ENCODE data around the gene ZNHIT6. TPM values are rescaled to one million over a fixed set of nuclear protein-coding genes. Genes with fewer than 3 reads are reported as not detected.

ZNHIT6 gene
- total RNA-seq, 1 experiment from 2014 or later: 14.3 TPM

- TF ChIP-seq ZNF232 (CRISPR knock-in tag; IDR thresholded peaks at IDR 0.05) (no peak), ZNF423 (CRISPR knock-in tag; IDR thresholded peaks at IDR 0.05) (no peak), ELF4 (CRISPR knock-in tag; IDR thresholded peaks at IDR 0.05; ENCODE audit: low read depth) (no peak), JAZF1 (CRISPR knock-in tag; IDR thresholded peaks at IDR 0.05) (no peak), IRF1 (CRISPR knock-in tag; IDR thresholded peaks at IDR 0.05) (no peak), ZNF138 (CRISPR knock-in tag; conservative IDR thresholded peaks at IDR 0.05) (no peak), ZNF121 (CRISPR knock-in tag; IDR thresholded peaks at IDR 0.05) (no peak), TCF7 (CRISPR knock-in tag; IDR thresholded peaks at IDR 0.05; ENCODE audit: low read depth) (no peak)
- TF ChIP-seq, protein P1, sequence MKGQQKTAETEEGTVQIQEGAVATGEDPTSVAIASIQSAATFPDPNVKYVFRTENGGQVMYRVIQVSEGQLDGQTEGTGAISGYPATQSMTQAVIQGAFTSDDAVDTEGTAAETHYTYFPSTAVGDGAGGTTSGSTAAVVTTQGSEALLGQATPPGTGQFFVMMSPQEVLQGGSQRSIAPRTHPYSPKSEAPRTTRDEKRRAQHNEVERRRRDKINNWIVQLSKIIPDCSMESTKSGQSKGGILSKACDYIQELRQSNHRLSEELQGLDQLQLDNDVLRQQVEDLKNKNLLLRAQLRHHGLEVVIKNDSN (CRISPR knock-in tag; IDR thresholded peaks at IDR 0.05): no peak
Measured at GRCh38 chr1:85638412-85638811, 69.8 kb downstream of the ZNHIT6 start (continued).

GRCh38 chr1:85630493-85630892 lies 77.7 kb downstream of the ZNHIT6 start:
- Mint-ChIP-seq H3K27ac (no peak overlapping the region), H3K36me3 (peaks cover 14% of the 10 kb centered on the region), H3K27me3 (ENCODE audit: low read depth) (no peaks in the 10 kb centered on the region), H3K4me1 (peaks cover 18% of the 10 kb centered on the region), H3K9me3 (peaks cover 14% of the 10 kb centered on the region), H3K4me3 (no peak overlapping the region)
- TF ChIP-seq, protein P2, sequence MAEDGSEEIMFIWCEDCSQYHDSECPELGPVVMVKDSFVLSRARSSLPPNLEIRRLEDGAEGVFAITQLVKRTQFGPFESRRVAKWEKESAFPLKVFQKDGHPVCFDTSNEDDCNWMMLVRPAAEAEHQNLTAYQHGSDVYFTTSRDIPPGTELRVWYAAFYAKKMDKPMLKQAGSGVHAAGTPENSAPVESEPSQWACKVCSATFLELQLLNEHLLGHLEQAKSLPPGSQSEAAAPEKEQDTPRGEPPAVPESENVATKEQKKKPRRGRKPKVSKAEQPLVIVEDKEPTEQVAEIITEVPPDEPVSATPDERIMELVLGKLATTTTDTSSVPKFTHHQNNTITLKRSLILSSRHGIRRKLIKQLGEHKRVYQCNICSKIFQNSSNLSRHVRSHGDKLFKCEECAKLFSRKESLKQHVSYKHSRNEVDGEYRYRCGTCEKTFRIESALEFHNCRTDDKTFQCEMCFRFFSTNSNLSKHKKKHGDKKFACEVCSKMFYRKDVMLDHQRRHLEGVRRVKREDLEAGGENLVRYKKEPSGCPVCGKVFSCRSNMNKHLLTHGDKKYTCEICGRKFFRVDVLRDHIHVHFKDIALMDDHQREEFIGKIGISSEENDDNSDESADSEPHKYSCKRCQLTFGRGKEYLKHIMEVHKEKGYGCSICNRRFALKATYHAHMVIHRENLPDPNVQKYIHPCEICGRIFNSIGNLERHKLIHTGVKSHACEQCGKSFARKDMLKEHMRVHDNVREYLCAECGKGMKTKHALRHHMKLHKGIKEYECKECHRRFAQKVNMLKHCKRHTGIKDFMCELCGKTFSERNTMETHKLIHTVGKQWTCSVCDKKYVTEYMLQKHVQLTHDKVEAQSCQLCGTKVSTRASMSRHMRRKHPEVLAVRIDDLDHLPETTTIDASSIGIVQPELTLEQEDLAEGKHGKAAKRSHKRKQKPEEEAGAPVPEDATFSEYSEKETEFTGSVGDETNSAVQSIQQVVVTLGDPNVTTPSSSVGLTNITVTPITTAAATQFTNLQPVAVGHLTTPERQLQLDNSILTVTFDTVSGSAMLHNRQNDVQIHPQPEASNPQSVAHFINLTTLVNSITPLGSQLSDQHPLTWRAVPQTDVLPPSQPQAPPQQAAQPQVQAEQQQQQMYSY (CRISPR knock-in tag; IDR thresholded peaks at IDR 0.05): no peak
- no peak for TF ChIP-seq ZNF396 (CRISPR knock-in tag; IDR thresholded peaks at IDR 0.05; ENCODE audit: borderline replicate concordance)
- no peak for TF ChIP-seq SP1 (CRISPR knock-in tag; conservative IDR thresholded peaks at IDR 0.05)
- TF ChIP-seq ZBTB43 (CRISPR knock-in tag; IDR thresholded peaks at IDR 0.05): no peak
- TF ChIP-seq, protein P3, sequence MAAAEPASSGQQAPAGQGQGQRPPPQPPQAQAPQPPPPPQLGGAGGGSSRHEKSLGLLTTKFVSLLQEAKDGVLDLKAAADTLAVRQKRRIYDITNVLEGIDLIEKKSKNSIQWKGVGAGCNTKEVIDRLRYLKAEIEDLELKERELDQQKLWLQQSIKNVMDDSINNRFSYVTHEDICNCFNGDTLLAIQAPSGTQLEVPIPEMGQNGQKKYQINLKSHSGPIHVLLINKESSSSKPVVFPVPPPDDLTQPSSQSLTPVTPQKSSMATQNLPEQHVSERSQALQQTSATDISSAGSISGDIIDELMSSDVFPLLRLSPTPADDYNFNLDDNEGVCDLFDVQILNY (CRISPR knock-in tag; IDR thresholded peaks at IDR 0.05): no peak
- TF ChIP-seq SMAD4 (CRISPR knock-in tag; IDR thresholded peaks at IDR 0.05): no peak
- no peak for TF ChIP-seq HMGA2 (CRISPR knock-in tag; IDR thresholded peaks at IDR 0.05)
- no peak for TF ChIP-seq KAT7 (CRISPR knock-in tag; IDR thresholded peaks at IDR 0.05; ENCODE audit: borderline replicate concordance)
- no peak for TF ChIP-seq CTCF (IDR thresholded peaks at IDR 0.05)
- no peak for TF ChIP-seq ZNF423 (CRISPR knock-in tag; IDR thresholded peaks at IDR 0.05)
- no peak for TF ChIP-seq MYBL2 (CRISPR knock-in tag; IDR thresholded peaks at IDR 0.05)
- TF ChIP-seq, protein P4, sequence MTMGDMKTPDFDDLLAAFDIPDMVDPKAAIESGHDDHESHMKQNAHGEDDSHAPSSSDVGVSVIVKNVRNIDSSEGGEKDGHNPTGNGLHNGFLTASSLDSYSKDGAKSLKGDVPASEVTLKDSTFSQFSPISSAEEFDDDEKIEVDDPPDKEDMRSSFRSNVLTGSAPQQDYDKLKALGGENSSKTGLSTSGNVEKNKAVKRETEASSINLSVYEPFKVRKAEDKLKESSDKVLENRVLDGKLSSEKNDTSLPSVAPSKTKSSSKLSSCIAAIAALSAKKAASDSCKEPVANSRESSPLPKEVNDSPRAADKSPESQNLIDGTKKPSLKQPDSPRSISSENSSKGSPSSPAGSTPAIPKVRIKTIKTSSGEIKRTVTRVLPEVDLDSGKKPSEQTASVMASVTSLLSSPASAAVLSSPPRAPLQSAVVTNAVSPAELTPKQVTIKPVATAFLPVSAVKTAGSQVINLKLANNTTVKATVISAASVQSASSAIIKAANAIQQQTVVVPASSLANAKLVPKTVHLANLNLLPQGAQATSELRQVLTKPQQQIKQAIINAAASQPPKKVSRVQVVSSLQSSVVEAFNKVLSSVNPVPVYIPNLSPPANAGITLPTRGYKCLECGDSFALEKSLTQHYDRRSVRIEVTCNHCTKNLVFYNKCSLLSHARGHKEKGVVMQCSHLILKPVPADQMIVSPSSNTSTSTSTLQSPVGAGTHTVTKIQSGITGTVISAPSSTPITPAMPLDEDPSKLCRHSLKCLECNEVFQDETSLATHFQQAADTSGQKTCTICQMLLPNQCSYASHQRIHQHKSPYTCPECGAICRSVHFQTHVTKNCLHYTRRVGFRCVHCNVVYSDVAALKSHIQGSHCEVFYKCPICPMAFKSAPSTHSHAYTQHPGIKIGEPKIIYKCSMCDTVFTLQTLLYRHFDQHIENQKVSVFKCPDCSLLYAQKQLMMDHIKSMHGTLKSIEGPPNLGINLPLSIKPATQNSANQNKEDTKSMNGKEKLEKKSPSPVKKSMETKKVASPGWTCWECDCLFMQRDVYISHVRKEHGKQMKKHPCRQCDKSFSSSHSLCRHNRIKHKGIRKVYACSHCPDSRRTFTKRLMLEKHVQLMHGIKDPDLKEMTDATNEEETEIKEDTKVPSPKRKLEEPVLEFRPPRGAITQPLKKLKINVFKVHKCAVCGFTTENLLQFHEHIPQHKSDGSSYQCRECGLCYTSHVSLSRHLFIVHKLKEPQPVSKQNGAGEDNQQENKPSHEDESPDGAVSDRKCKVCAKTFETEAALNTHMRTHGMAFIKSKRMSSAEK (CRISPR knock-in tag; IDR thresholded peaks at IDR 0.05; ENCODE audit: borderline replicate concordance): no peak
- CTCF ChIA-PET: interaction anchor here (2.2 kb wide), 1 partner anchor 49 kb away, joined by 16 read pairs; the partner anchor contains the start of gene CCN1
- POLR2A ChIA-PET: interaction anchor here (3.1 kb wide), 1 partner anchor 49 kb away, joined by 18 read pairs; the partner anchor contains the start of gene CCN1
- ATAC-seq: no peak
- DNase-seq (ENCODE audit: low spot score): no peak

All from WTC11 (cell line).